BJ (cell line): ENCODE results near the gene VEZF1. TPM values are rescaled to one million over a fixed set of nuclear protein-coding genes. Genes with fewer than 3 reads are reported as not detected.

Experiments
- CTCF ChIA-PET: fragments of 350-600 bp; formaldehyde crosslinking; extraction: SDS; loops from one replicate; lab custom pipeline; 2021; ENCODE audit warnings: antibody characterized with exemption, inconsistent platforms; lab: Yijun Ruan, JAX
- POLR2A ChIA-PET: fragments of 300-600 bp; sonication (Branson Sonifier 250); formaldehyde crosslinking; extraction: SDS; loops from one replicate; lab custom pipeline; 2021; ENCODE audit warnings: antibody characterized with exemption; lab: Charles Lee
- DNase-seq: peaks from one replicate; pipeline ENCODE4 v3.0.0-alpha.2; 2011; ENCODE audit warnings: low read depth
- H3K27me3 ChIP-seq: 2 replicates; pipeline ENCODE4 v1.6.0; 2011; ENCODE audit warnings: low read length; ENCODE audit not compliant: control insufficient read depth, insufficient read depth
- H3K36me3 ChIP-seq: 2 replicates; pipeline ENCODE4 v1.5.1; 2011; ENCODE audit warnings: low read length; ENCODE audit not compliant: control insufficient read depth, insufficient read depth
- H3K4me3 ChIP-seq: 2 replicates; pipeline ENCODE4 v1.5.1; 2011; ENCODE audit warnings: low read depth, mild to moderate bottlenecking, control low read depth, low read length
- polyA plus RNA-seq: library from polyadenylated mRNA; depleted of rRNA; stranded (reverse); fragments of >200 nt; gene quantifications from 2 replicates; pipeline ENCODE4 v1.2.3, GENCODE V29; 2011
- TF ChIP-seq, protein P1 (sequence below): IDR thresholded peaks from 2 replicates; pipeline ENCODE4 v1.5.1; 2011; ENCODE audit warnings: low read depth, mild to moderate bottlenecking, control low read depth, inconsistent platforms, low read length, moderate library complexity; ENCODE audit not compliant: insufficient read depth

VEZF1 gene
- polyA plus RNA-seq, 1 experiment: 27.3 TPM

DNA sequence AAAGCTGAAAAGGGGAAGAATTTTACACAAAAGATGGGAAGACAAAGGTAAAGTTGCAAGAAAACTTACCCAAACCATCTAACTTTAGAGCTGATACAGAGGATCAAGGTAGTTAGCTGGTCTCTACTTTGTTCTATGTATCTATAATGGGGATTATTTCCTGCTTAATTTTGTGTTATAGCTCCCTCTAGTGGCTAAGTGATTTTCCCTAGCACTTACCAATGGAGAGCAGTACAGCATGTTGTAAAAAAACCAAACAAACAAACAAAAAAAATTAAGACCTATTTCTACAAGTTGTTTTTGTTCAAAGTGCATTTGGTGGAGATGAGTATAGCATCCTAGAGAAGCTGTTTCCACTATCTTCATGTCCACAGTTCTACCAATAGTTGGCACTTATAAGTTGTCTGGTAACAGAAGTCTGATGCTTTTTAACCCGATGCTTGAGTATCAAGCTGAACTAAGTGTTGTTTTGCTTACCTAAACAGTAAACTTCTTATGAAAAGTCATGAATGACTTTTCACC, 11.5 kb upstream of the VEZF1 start:
- no peak for DNase-seq
- ChIA-PET CTCF (interaction anchor here (0.6 to 11.4 kb wide), 31 partner anchors 10 to 401 kb away, joined by 3 to 371 read pairs (median 4); partner anchors contain the start of genes CUEDC1 and MRPS23), POLR2A (interaction anchor here (0.6 to 0.9 kb wide), 2 partner anchors 52 to 83 kb away, joined by 3 read pairs; no protein-coding TSS in a partner anchor)
- TF ChIP-seq, protein P1, sequence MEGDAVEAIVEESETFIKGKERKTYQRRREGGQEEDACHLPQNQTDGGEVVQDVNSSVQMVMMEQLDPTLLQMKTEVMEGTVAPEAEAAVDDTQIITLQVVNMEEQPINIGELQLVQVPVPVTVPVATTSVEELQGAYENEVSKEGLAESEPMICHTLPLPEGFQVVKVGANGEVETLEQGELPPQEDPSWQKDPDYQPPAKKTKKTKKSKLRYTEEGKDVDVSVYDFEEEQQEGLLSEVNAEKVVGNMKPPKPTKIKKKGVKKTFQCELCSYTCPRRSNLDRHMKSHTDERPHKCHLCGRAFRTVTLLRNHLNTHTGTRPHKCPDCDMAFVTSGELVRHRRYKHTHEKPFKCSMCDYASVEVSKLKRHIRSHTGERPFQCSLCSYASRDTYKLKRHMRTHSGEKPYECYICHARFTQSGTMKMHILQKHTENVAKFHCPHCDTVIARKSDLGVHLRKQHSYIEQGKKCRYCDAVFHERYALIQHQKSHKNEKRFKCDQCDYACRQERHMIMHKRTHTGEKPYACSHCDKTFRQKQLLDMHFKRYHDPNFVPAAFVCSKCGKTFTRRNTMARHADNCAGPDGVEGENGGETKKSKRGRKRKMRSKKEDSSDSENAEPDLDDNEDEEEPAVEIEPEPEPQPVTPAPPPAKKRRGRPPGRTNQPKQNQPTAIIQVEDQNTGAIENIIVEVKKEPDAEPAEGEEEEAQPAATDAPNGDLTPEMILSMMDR: peak; percentile 73
- Histone ChIP-seq H3K4me3 (no peak overlapping the region), H3K27me3 (no peaks in the 10 kb centered on the region), H3K36me3 (peaks cover 6% of the 10 kb centered on the region; the same call in 1 of the 2 replicates)

DNA sequence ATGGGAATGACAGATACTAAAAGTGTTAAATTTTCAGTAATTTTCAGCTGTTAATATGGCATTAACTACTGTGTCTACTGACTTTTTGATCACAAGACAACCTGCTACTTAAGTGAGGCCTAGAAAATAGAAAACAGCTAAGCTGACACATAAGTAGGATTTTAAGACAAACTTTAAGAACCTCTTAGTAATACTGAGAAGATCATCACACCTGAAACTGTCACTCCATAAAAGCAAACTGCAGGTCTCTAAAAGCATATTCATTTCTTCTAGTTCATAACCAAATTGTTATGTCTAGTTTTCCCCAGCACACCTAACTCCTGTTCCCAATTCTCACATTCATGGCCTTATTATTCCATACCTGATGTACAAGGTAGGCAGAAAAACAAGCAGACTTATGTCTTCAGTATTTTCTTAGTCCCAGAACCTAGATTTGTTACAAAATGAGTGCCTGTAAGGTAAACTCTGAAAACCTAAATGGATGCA, 11.0 kb upstream of the VEZF1 start:
- Histone ChIP-seq H3K4me3 (no peak overlapping the region), H3K27me3 (no peaks in the 10 kb centered on the region), H3K36me3 (peaks cover 6% of the 10 kb centered on the region; the same call in 1 of the 2 replicates)
- no peak for DNase-seq
- TF ChIP-seq, protein P1: no peak
- CTCF ChIA-PET: interaction anchor here (0.6 to 11.4 kb wide), 30 partner anchors 9 to 401 kb away, joined by 3 to 371 read pairs (median 4); partner anchors contain the start of genes CUEDC1 and MRPS23
- POLR2A ChIA-PET: interaction anchor here (0.6 kb wide), 1 partner anchor 51 kb away, joined by 3 read pairs; no protein-coding TSS in a partner anchor

DNA sequence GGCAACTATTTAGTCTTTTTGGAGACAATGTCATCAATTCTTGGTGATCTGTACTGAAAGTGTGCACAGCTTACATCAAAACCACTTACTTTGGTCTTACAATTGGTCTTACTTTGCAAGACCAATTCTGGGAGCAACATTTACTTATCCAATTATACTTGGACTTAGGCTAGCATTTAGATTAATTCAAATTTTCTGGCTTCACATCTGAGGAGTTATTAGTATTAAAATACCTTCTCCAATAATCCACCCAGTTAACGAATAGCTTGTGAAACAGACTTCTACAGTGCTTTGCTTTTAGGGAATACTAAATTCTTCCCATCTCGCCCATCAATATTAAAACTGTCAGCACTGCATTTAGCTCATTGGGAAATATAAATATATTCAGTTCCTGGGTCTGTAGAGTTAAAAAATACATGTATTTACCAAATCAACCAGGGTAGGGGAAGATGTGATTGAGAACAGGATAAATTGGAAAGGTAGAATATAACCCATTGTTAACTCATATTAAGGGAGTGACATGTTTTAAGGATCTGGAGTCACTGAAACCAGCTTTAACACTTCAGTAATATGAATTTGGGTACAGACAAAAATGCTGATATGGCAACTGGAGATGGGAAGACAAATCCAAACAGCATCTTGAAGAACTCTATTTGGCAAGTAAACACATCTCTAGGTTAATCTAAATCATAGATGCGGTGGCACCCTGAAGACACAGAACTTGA, 9.2 kb upstream of the VEZF1 start:
- 0 out of 2 replicates have a peak, but pooled peaks cover 2% of the 10 kb centered on the region for H3K36me3 ChIP-seq
- POLR2A ChIA-PET: no interaction called here

DNA sequence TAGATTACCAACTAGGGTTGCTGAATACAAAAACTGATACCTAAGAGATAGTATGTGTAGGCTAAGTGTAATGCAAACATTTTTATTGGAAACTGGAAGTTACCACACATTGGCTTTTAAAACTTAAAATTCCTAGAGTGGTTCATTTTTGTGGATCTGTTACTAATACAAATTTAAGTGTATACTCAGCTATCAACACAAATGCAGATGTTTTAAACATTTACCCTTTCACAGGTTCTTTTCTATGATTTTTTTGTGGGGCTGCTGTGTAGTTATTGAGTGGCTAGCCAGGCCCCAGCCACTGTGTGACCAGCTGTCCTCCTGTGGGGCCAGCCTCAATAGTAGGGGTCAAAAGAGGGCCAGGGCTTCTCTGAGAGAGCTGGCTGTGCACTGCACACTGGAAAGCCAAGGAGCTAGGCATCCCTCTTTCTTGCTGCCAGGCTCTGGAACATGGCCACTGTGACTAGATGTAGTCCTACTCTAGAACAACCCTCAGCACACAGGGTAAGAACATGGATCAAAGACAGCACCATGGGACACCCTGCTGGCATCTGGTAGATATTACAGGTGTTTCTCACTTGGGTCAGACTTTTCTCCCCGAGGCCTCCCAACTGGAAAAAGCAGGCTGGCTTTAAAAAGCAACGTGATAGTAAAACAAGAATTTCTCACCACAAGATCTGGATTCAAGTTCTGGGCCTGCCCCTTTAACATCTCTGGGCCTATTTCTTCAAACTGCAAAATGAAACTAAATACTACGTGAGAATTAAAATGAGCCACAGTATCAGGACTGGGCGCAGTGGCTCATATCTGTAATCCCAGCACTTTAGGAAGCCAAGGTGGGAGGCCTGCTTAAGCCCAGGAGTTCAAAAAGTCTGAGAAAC, 7.3 kb upstream of the VEZF1 start:
- CTCF ChIA-PET: interaction anchor here (0.6 to 11.4 kb wide), 16 partner anchors 10 to 178 kb away, joined by 3 to 371 read pairs (median 4); partner anchors contain the start of gene MRPS23
- 0 out of 2 replicates have a peak, but pooled peaks cover 2% of the 10 kb centered on the region for H3K36me3 ChIP-seq
- TF ChIP-seq, protein P1: peak; percentile 68
- H3K27me3 ChIP-seq: no peaks in the 10 kb centered on the region
- DNase-seq: no peak
- H3K4me3 ChIP-seq: no peak overlapping the region
- POLR2A ChIA-PET: no interaction called here

More for the DNA sequence above, 9.2 kb upstream of the VEZF1 start:
- TF ChIP-seq, protein P1: no peak
- no peak overlapping the region for H3K4me3 ChIP-seq
- no peak for DNase-seq
- no peaks in the 10 kb centered on the region for H3K27me3 ChIP-seq
- CTCF ChIA-PET: interaction anchor here (0.7 to 11.4 kb wide), 9 partner anchors 8 to 140 kb away, joined by 3 to 371 read pairs (median 5); partner anchors contain the start of gene MRPS23
